GM23338 (cell line): Measurements from ENCODE around the gene NID2. TPM values are rescaled to one million over a fixed set of nuclear protein-coding genes. Genes with fewer than 3 reads are reported as not detected.

Experiments
- ATAC-seq: fragments of 200-7000 bp; cut with Tn5 transposase; 3 replicates; pipeline ENCODE4 v1.9.1; 2020
- DNase-seq: peaks from one replicate; pipeline ENCODE4 v3.0.0-alpha.2; 2015; ENCODE audit warnings: low spot score
- H2AFZ ChIP-seq: fragments of 200-600 bp; sonication (generic); 2 replicates; pipeline ENCODE4 v1.8.0; 2016; ENCODE audit warnings: antibody characterized with exemption, mild to moderate bottlenecking, moderate library complexity
- H3F3A ChIP-seq: fragments of 200-600 bp; sonication (generic); replicated peaks from 2 replicates; pipeline ENCODE4 v1.8.0; 2017; ENCODE audit warnings: antibody characterized with exemption, mixed run types, low read depth
- H3K27ac ChIP-seq: fragments of 200-600 bp; sonication (generic); 2 replicates; pipeline ENCODE4 v1.6.1; 2016; ENCODE audit warnings: low read depth
- H3K27me3 ChIP-seq: fragments of 200-600 bp; sonication (generic); 2 replicates; pipeline ENCODE4 v1.8.0; 2016; ENCODE audit warnings: mild to moderate bottlenecking, mixed run types, moderate library complexity; ENCODE audit not compliant: insufficient read depth
- H3K36me3 ChIP-seq: fragments of 200-600 bp; sonication (generic); 2 replicates; pipeline ENCODE4 v1.8.0; 2016; ENCODE audit warnings: mild to moderate bottlenecking; ENCODE audit not compliant: insufficient read depth
- H3K4me1 ChIP-seq: fragments of 200-600 bp; sonication (generic); 2 replicates; pipeline ENCODE4 v1.8.0; 2016; ENCODE audit warnings: mild to moderate bottlenecking, moderate library complexity; ENCODE audit not compliant: insufficient read depth
- H3K4me2 ChIP-seq: fragments of 200-600 bp; sonication (generic); 2 replicates; pipeline ENCODE4 v1.7.1; 2017; ENCODE audit warnings: mixed run types
- H3K4me3 ChIP-seq: fragments of 200-600 bp; sonication (generic); 2 replicates; pipeline ENCODE4 v1.6.1; 2016; ENCODE audit warnings: mixed run types
- H3K79me2 ChIP-seq: fragments of 200-600 bp; sonication (generic); replicated peaks from 2 replicates; pipeline ENCODE4 v1.8.0; 2017; ENCODE audit warnings: mild to moderate bottlenecking; ENCODE audit not compliant: insufficient read depth
- H3K9me2 ChIP-seq: fragments of 200-600 bp; sonication (generic); 2 replicates; pipeline ENCODE4 v1.8.0; 2017; ENCODE audit not compliant: insufficient read depth
- H4K20me1 ChIP-seq: fragments of 200-600 bp; sonication (generic); replicated peaks from 2 replicates; pipeline ENCODE4 v1.8.0; 2017; ENCODE audit warnings: mild to moderate bottlenecking; ENCODE audit not compliant: insufficient read depth
- H3K27ac Mint-ChIP-seq: 2 replicates; pipeline ENCODE4 v1.8.0; 2020; ENCODE audit warnings: inconsistent platforms, mild to moderate bottlenecking, moderate library complexity, mixed read lengths
- H3K27me3 Mint-ChIP-seq: 3 replicates; pipeline ENCODE4 v1.8.0; 2022; ENCODE audit warnings: low read depth, mild to moderate bottlenecking, moderate library complexity, mixed read lengths, inconsistent platforms; ENCODE audit not compliant: insufficient read depth, poor library complexity
- H3K36me3 Mint-ChIP-seq: 3 replicates; pipeline ENCODE4 v1.8.0; 2021; ENCODE audit warnings: low read depth, mild to moderate bottlenecking, inconsistent platforms, moderate library complexity, mixed read lengths
- H3K4me1 Mint-ChIP-seq: 3 replicates; pipeline ENCODE4 v1.8.0; 2020; ENCODE audit warnings: mild to moderate bottlenecking, inconsistent platforms, mixed read lengths
- H3K4me3 Mint-ChIP-seq: 3 replicates; pipeline ENCODE4 v1.8.0; 2021; ENCODE audit warnings: moderate library complexity, mild to moderate bottlenecking, inconsistent platforms, mixed read lengths
- H3K9me3 Mint-ChIP-seq: 3 replicates; pipeline ENCODE4 v1.8.0; 2020; ENCODE audit warnings: moderate library complexity, mild to moderate bottlenecking, inconsistent platforms, mixed read lengths
- EZH2phosphoT487 ChIP-seq: fragments of 200-600 bp; sonication (generic); IDR thresholded peaks from one replicate; pipeline ENCODE4 v1.8.1; 2018; ENCODE audit warnings: antibody characterized with exemption; ENCODE audit not compliant: unreplicated experiment
- POLR2AphosphoS5 ChIP-seq: IDR thresholded peaks from 2 replicates; pipeline ENCODE4 v1.6.1; 2016; ENCODE audit warnings: antibody characterized with exemption, low read depth
- STAT1 ChIP-seq: IDR thresholded peaks from one replicate; pipeline ENCODE4 v1.6.1; 2016; ENCODE audit warnings: antibody characterized with exemption; ENCODE audit not compliant: unreplicated experiment
- ZNF114 ChIP-seq: fragments of 250-450 bp; sonication (Bioruptor Pico); IDR thresholded peaks from 2 replicates; pipeline ENCODE4 v1.5.0; 2020; ENCODE audit warnings: mild to moderate bottlenecking, moderate library complexity
- ZNF331 ChIP-seq: fragments of 250-450 bp; sonication (Bioruptor Pico); IDR thresholded peaks from 2 replicates; pipeline ENCODE4 v1.5.0; 2020; ENCODE audit warnings: low read depth, mild to moderate bottlenecking, moderate library complexity
- polyA plus RNA-seq: library from polyadenylated mRNA; unstranded; fragments of >200 nt; fragmentation: Nextera tagmentation; extraction: Ambion mirVana; gene quantifications from 2 replicates; pipeline ENCODE4 v1.2.1, GENCODE V29; 2016
- total RNA-seq: library from RNA; depleted of rRNA; stranded (reverse); fragments of >200 nt; shearing (Covaris generic); gene quantifications from 2 replicates; pipeline ENCODE4 v1.2.3, GENCODE V29; 2014
- TF ChIP-seq, protein P1 (sequence below): fragments of 250-450 bp; sonication (Bioruptor Pico); IDR thresholded peaks from 2 replicates; pipeline ENCODE4 v1.5.0; 2020; ENCODE audit warnings: mild to moderate bottlenecking, moderate library complexity
- TF ChIP-seq, protein P2 (sequence below), 2 experiments: fragments of 200-600 bp in 1 of 2; sonication (generic) in 1 of 2; conservative IDR thresholded peaks; 2 replicates each; pipeline versions ENCODE4 v1.5.1 to v1.6.1; 2016 to 2017; ENCODE audit warnings: antibody characterized with exemption in 2 of 2, low read depth in 2 of 2, mild to moderate bottlenecking in 2 of 2, moderate library complexity in 1 of 2
- TF ChIP-seq, protein P3 (sequence below): IDR thresholded peaks from 2 replicates; pipeline ENCODE4 v1.6.1; 2016; ENCODE audit warnings: antibody characterized with exemption

Gene NID2
- total and polyA plus RNA-seq, 2 experiments from 2014 or later, result 4.3 to 10.4 TPM

DNA sequence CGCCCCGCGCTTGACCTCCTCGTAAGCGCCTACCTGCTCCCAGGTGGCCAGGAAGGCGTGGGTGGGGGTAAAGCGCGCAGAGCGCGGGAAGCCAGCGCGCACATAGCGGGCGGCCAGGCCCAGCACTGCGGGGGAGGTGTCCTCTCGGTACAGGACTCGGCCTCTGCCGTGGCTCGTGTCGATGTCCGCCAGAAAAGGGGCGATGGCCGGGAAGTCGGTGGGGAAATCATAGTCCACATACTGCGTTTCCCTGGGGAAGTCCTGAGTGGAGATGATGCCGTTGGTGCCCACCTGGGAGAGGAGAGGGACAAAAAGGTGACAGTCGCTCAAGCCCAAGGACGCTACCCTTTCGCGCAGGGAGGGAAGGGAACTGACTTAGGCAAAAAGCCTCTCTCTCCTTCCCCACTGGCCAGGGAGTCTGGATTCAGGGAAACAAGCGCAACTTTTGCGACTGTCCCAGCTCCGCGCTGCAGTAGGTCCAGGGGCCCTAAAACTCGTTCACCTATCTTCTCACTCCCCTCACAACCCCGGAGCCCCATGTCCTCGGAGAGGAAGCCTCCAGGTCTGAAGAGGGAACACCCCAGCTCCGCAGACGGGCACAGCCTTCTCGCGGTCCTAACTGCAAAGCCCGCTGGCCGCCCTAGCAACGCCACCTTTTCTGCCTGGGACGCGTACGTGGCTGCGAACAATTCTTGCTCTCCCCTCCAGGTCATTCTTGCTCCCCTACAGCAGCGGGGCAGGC, 815 bp downstream of the NID2 start (continued):
- TF ChIP-seq, protein P1, sequence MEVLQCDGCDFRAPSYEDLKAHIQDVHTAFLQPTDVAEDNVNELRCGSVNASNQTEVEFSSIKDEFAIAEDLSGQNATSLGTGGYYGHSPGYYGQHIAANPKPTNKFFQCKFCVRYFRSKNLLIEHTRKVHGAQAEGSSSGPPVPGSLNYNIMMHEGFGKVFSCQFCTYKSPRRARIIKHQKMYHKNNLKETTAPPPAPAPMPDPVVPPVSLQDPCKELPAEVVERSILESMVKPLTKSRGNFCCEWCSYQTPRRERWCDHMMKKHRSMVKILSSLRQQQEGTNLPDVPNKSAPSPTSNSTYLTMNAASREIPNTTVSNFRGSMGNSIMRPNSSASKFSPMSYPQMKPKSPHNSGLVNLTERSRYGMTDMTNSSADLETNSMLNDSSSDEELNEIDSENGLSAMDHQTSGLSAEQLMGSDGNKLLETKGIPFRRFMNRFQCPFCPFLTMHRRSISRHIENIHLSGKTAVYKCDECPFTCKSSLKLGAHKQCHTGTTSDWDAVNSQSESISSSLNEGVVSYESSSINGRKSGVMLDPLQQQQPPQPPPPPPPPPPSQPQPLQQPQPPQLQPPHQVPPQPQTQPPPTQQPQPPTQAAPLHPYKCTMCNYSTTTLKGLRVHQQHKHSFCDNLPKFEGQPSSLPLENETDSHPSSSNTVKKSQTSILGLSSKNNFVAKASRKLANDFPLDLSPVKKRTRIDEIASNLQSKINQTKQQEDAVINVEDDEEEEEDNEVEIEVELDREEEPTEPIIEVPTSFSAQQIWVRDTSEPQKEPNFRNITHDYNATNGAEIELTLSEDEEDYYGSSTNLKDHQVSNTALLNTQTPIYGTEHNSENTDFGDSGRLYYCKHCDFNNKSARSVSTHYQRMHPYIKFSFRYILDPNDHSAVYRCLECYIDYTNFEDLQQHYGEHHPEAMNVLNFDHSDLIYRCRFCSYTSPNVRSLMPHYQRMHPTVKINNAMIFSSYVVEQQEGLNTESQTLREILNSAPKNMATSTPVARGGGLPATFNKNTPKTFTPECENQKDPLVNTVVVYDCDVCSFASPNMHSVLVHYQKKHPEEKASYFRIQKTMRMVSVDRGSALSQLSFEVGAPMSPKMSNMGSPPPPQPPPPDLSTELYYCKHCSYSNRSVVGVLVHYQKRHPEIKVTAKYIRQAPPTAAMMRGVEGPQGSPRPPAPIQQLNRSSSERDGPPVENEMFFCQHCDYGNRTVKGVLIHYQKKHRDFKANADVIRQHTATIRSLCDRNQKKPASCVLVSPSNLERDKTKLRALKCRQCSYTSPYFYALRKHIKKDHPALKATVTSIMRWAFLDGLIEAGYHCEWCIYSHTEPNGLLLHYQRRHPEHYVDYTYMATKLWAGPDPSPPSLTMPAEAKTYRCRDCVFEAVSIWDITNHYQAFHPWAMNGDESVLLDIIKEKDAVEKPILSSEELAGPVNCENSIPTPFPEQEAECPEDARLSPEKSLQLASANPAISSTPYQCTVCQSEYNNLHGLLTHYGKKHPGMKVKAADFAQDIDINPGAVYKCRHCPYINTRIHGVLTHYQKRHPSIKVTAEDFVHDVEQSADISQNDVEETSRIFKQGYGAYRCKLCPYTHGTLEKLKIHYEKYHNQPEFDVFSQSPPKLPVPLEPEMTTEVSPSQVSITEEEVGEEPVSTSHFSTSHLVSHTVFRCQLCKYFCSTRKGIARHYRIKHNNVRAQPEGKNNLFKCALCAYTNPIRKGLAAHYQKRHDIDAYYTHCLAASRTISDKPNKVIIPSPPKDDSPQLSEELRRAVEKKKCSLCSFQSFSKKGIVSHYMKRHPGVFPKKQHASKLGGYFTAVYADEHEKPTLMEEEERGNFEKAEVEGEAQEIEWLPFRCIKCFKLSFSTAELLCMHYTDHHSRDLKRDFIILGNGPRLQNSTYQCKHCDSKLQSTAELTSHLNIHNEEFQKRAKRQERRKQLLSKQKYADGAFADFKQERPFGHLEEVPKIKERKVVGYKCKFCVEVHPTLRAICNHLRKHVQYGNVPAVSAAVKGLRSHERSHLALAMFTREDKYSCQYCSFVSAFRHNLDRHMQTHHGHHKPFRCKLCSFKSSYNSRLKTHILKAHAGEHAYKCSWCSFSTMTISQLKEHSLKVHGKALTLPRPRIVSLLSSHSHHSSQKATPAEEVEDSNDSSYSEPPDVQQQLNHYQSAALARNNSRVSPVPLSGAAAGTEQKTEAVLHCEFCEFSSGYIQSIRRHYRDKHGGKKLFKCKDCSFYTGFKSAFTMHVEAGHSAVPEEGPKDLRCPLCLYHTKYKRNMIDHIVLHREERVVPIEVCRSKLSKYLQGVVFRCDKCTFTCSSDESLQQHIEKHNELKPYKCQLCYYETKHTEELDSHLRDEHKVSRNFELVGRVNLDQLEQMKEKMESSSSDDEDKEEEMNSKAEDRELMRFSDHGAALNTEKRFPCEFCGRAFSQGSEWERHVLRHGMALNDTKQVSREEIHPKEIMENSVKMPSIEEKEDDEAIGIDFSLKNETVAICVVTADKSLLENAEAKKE (CRISPR knock-in tag), result no peak
- TF ChIP-seq ZNF114 (CRISPR knock-in tag), result no peak
- TF ChIP-seq, protein P2, sequence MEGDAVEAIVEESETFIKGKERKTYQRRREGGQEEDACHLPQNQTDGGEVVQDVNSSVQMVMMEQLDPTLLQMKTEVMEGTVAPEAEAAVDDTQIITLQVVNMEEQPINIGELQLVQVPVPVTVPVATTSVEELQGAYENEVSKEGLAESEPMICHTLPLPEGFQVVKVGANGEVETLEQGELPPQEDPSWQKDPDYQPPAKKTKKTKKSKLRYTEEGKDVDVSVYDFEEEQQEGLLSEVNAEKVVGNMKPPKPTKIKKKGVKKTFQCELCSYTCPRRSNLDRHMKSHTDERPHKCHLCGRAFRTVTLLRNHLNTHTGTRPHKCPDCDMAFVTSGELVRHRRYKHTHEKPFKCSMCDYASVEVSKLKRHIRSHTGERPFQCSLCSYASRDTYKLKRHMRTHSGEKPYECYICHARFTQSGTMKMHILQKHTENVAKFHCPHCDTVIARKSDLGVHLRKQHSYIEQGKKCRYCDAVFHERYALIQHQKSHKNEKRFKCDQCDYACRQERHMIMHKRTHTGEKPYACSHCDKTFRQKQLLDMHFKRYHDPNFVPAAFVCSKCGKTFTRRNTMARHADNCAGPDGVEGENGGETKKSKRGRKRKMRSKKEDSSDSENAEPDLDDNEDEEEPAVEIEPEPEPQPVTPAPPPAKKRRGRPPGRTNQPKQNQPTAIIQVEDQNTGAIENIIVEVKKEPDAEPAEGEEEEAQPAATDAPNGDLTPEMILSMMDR (conservative IDR thresholded peaks at IDR 0.05; ENCODE audit: low read depth in 2 of 2), result no peak

DNA sequence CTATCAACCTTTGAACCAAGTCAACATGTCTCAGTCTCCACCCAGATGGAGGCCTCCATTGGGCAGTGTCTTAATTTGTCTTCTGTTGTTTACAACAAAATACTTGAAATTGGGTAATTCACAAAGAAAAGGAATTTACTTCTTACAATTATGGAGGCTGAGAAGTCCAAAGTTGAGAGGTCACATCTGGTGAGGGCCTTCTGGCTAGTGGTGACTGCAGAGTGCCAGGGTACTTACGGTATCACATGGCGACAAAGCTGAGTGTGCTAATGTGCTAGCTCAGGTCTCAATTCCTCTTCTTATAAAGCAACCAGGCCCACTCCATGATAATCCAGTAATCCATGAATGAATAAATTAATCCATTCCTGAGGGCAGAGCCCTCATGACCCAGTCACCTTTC, 4.7 kb downstream of the NID2 start:
- 0 out of 2 replicates have a peak, but pooled peaks cover 4% of the 10 kb centered on the region for H4K20me1 ChIP-seq
- Mint-ChIP-seq H3K27ac (no peak overlapping the region), H3K4me3 (no peak overlapping the region), H3K36me3 (no peaks in the 10 kb centered on the region), H3K9me3 (no peaks in the 10 kb centered on the region), H3K4me1 (peaks cover 25% of the 10 kb centered on the region), H3K27me3 (peaks cover 26% of the 10 kb centered on the region)
- H3K4me2 ChIP-seq, result no peak overlapping the region
- no peaks in the 10 kb centered on the region for H3K79me2 ChIP-seq
- H3F3A ChIP-seq, result 0 out of 2 replicates have a peak, but pooled peaks cover 2% of the 10 kb centered on the region
- TF ChIP-seq, protein P3, sequence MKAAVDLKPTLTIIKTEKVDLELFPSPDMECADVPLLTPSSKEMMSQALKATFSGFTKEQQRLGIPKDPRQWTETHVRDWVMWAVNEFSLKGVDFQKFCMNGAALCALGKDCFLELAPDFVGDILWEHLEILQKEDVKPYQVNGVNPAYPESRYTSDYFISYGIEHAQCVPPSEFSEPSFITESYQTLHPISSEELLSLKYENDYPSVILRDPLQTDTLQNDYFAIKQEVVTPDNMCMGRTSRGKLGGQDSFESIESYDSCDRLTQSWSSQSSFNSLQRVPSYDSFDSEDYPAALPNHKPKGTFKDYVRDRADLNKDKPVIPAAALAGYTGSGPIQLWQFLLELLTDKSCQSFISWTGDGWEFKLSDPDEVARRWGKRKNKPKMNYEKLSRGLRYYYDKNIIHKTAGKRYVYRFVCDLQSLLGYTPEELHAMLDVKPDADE, result no peak
- TF ChIP-seq POLR2AphosphoS5, result no peak
- TF ChIP-seq EZH2phosphoT487, result no peak
- TF ChIP-seq STAT1, result no peak
- TF ChIP-seq ZNF114 (CRISPR knock-in tag), result no peak
- no peak for TF ChIP-seq ZNF331
- no peaks in the 10 kb centered on the region for H3K36me3 ChIP-seq
- H3K9me2 ChIP-seq, result 0 out of 2 replicates have a peak, but pooled peaks cover 5% of the 10 kb centered on the region
- no peak overlapping the region for H3K4me3 ChIP-seq
- H3K4me1 ChIP-seq, result peaks cover 26% of the 10 kb centered on the region
- H3K27me3 ChIP-seq, result peaks cover 41% of the 10 kb centered on the region
- ATAC-seq (no peak), DNase-seq (no peak)
- H2AFZ ChIP-seq, result no peak overlapping the region
- H3K27ac ChIP-seq, result no peak overlapping the region
